ENCODE measurements around the gene HOTAIR. TPM values are rescaled to one million over a fixed set of nuclear protein-coding genes. Genes with fewer than 3 reads are reported as not detected.

The HOTAIR gene
- total RNA-seq, 1 donor from 2014 or later, result not detected

GRCh38 chr12:54017878-54018467, 43.2 kb upstream of the HOTAIR start:
- H3K27me3 Mint-ChIP-seq (ENCODE audit: low read depth, unreplicated experiment), result peaks cover 85% of the 10 kb centered on the region
- peaks cover 17% of the 10 kb centered on the region for H3K9me3 Mint-ChIP-seq (ENCODE audit: unreplicated experiment)
- H3K4me1 Mint-ChIP-seq (ENCODE audit: low read depth, unreplicated experiment), result no peaks in the 10 kb centered on the region
- Histone ChIP-seq H3K4me3 (ENCODE audit: insufficient read depth, low read depth, low read length) (peak overlapping the region; percentile 10), H3K9ac (ENCODE audit: low read length) (no peak overlapping the region), H3K27ac (ENCODE audit: low read depth, low read length) (no peak overlapping the region), H3K4me1 (ENCODE audit: insufficient read depth, low read length) (no peaks in the 10 kb centered on the region), H3K79me2 (ENCODE audit: insufficient read depth, low read length) (no peaks in the 10 kb centered on the region), H2AFZ (ENCODE audit: low read depth, low read length) (no peak overlapping the region), H3K9me3 (ENCODE audit: insufficient read depth, low read depth, low read length) (no peaks in the 10 kb centered on the region), H3K36me3 (ENCODE audit: insufficient read depth, low read length) (no peaks in the 10 kb centered on the region), H3K4me2 (ENCODE audit: low read length) (peak overlapping the region; percentile 72), H3K27me3 (ENCODE audit: insufficient read depth, low read length) (peaks cover 84% of the 10 kb centered on the region), H4K20me1 (ENCODE audit: insufficient read depth, low read length) (no peaks in the 10 kb centered on the region)
- peaks cover 2% of the 10 kb centered on the region for H3K36me3 Mint-ChIP-seq (ENCODE audit: low read depth, unreplicated experiment)
- FAIRE-seq, result no peak
- TF ChIP-seq EZH2 (IDR thresholded peaks at IDR 0.05; ENCODE audit: insufficient read depth, low read length), result no peak
- TF ChIP-seq CTCF (IDR thresholded peaks at IDR 0.05; ENCODE audit: insufficient read depth, low read depth, low read length), result no peak
- no peak overlapping the region for H3K4me3 Mint-ChIP-seq (ENCODE audit: unreplicated experiment)
- DNase-seq (ENCODE audit: low read depth), result no peak
- H3K27ac Mint-ChIP-seq (ENCODE audit: unreplicated experiment), result no peak overlapping the region

GRCh38 chr12:54017027-54017788, 42.5 kb upstream of the HOTAIR start:
- peaks cover 86% of the 10 kb centered on the region for H3K27me3 ChIP-seq (ENCODE audit: insufficient read depth, low read length)
- no peak overlapping the region for H3K4me3 Mint-ChIP-seq (ENCODE audit: unreplicated experiment)

More at GRCh38 chr12:54017027-54017788, 42.5 kb upstream of the HOTAIR start:
- Histone ChIP-seq H4K20me1 (ENCODE audit: insufficient read depth, low read length) (no peaks in the 10 kb centered on the region), H3K9me3 (ENCODE audit: insufficient read depth, low read depth, low read length) (no peaks in the 10 kb centered on the region), H2AFZ (ENCODE audit: low read depth, low read length) (no peak overlapping the region), H3K4me1 (ENCODE audit: insufficient read depth, low read length) (no peaks in the 10 kb centered on the region), H3K4me2 (ENCODE audit: low read length) (peak overlapping the region; percentile 72), H3K4me3 (ENCODE audit: insufficient read depth, low read depth, low read length) (no peak overlapping the region), H3K36me3 (ENCODE audit: insufficient read depth, low read length) (no peaks in the 10 kb centered on the region), H3K79me2 (ENCODE audit: insufficient read depth, low read length) (no peaks in the 10 kb centered on the region), H3K9ac (ENCODE audit: low read length) (no peak overlapping the region), H3K27ac (ENCODE audit: low read depth, low read length) (no peak overlapping the region)
- Mint-ChIP-seq H3K36me3 (ENCODE audit: low read depth, unreplicated experiment) (peaks cover 2% of the 10 kb centered on the region), H3K9me3 (ENCODE audit: unreplicated experiment) (peaks cover 17% of the 10 kb centered on the region), H3K27me3 (ENCODE audit: low read depth, unreplicated experiment) (peaks cover 85% of the 10 kb centered on the region), H3K4me1 (ENCODE audit: low read depth, unreplicated experiment) (no peaks in the 10 kb centered on the region), H3K27ac (ENCODE audit: unreplicated experiment) (no peak overlapping the region)
- FAIRE-seq (no peak), DNase-seq (ENCODE audit: low read depth) (no peak)
- no peak for TF ChIP-seq CTCF (IDR thresholded peaks at IDR 0.05; ENCODE audit: insufficient read depth, low read depth, low read length)
- TF ChIP-seq EZH2 (IDR thresholded peaks at IDR 0.05; ENCODE audit: insufficient read depth, low read length), result no peak

Data from astrocyte (in vitro differentiated cells and primary cell).